ENCODE data around the gene KRTAP9-8. TPM values are rescaled to one million over a fixed set of nuclear protein-coding genes. Genes with fewer than 3 reads are reported as not detected.
"Not testable (repeated sequence)": the region's sequence is repeated elsewhere in the genome, so short reads cannot be mapped to it uniquely, and the experiment has no call there.

Gene KRTAP9-8
- total RNA-seq, 3 donors from 2014 or later (not counting 1 experiment from before 2014, with no cell fraction given), result not detected

DNA sequence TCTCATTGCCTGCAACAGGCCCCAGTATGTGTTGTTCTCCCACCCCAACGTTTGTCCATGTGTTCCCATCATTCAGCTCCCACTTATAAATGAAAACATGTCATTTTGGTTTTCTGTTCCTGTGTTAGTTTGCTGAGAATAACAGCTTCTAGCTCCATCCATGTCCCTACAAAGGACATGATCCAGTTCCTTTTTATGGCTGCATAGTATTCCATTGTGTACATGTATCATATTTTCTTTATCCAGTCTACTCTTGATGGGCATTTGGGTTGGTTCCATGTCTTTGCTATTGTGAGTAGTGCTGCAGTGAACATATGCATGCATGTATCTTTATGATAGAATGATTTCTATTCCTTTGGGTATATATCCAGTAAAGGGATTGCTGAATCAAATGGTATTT is 22.1 kb upstream of the KRTAP9-8 start:
- TF ChIP-seq, protein P1, sequence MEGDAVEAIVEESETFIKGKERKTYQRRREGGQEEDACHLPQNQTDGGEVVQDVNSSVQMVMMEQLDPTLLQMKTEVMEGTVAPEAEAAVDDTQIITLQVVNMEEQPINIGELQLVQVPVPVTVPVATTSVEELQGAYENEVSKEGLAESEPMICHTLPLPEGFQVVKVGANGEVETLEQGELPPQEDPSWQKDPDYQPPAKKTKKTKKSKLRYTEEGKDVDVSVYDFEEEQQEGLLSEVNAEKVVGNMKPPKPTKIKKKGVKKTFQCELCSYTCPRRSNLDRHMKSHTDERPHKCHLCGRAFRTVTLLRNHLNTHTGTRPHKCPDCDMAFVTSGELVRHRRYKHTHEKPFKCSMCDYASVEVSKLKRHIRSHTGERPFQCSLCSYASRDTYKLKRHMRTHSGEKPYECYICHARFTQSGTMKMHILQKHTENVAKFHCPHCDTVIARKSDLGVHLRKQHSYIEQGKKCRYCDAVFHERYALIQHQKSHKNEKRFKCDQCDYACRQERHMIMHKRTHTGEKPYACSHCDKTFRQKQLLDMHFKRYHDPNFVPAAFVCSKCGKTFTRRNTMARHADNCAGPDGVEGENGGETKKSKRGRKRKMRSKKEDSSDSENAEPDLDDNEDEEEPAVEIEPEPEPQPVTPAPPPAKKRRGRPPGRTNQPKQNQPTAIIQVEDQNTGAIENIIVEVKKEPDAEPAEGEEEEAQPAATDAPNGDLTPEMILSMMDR (IDR thresholded peaks at IDR 0.05), result no peak
- Histone ChIP-seq H3K4me1 (ENCODE audit: control insufficient read depth, insufficient read depth, low read length) (no peaks in the 10 kb centered on the region), H3K4me3 (ENCODE audit: low read length) (no peak overlapping the region), H3K27me3 (ENCODE audit: control insufficient read depth, insufficient read depth, low read length) (peaks cover 2% of the 10 kb centered on the region), H3K27ac (ENCODE audit: low read length) (no peak overlapping the region), H3K36me3 (ENCODE audit: control insufficient read depth, insufficient read depth, low read length) (no peaks in the 10 kb centered on the region), H3K9me3 (ENCODE audit: control insufficient read depth, insufficient read depth, low read length) (no peaks in the 10 kb centered on the region)
- DNase-seq (no peak), ATAC-seq (no peak)
- no peaks in the 10 kb centered on the region for H3K4me1 Mint-ChIP-seq
- peaks cover 15 to 31% of the 10 kb centered on the region in 2 donors for H3K27me3 Mint-ChIP-seq (ENCODE audit: low read depth in 2 of 2)
- H3K36me3 Mint-ChIP-seq, result no peaks in the 10 kb centered on the region
- no peak overlapping the region for H3K4me3 Mint-ChIP-seq
- intact Hi-C loops (cut with micrococcal nuclease), result no loop called here
- H3K27ac Mint-ChIP-seq, result no peak overlapping the region
- 80% methylated on average over 1 of the region's 1 CpG for WGBS (ENCODE audit: insufficient coverage)
- H3K9me3 Mint-ChIP-seq, result peaks cover 0 to 2% of the 10 kb centered on the region in 2 donors

DNA sequence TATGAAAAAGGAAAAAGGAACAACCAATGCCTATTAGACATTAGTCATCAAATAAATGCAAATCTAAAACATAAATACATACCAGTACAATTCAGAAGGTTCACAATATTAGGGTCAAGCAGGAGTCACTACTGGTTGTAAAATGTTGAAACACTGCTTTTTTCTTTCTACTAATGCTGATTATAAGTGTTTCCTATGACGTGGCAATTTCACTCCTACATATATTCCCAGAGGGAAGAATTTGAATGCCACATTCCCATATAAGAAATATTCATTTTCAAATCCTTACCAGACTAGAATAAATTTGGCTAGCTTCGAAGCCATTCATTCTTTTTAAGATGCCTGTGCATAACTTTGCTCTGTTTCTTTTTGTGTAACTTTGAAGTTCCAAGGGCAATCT is 14.0 kb upstream of the KRTAP9-8 start:
- intact Hi-C loops (cut with micrococcal nuclease), result loop anchor here (2.0 kb wide), 1 partner anchor 19 kb away; no protein-coding TSS in a partner anchor
- no peaks in the 10 kb centered on the region for H3K4me1 ChIP-seq (ENCODE audit: control insufficient read depth, insufficient read depth, low read length)

DNA sequence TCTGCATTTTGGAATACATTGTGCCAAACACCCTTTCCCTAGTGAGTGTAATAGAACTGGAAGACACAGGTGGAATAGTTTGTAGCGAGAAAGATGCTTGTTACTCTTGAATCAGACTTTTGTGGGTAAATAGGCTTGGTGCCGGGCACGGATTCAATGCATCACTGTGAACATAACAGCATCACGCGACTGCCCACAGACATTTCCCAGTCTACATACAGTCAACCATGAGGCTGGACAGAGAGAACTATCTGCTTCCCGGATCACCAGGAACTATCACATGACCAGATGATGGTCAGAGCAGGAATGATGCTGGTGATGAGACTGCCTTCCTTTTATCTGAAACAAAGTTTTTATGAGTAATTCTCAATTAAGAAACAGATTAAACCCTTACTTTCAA is 11.7 kb upstream of the KRTAP9-8 start:
- ATAC-seq (no peak), DNase-seq (no peak)
- Histone ChIP-seq H3K9me3 (ENCODE audit: control insufficient read depth, insufficient read depth, low read length) (no peaks in the 10 kb centered on the region), H3K36me3 (ENCODE audit: control insufficient read depth, insufficient read depth, low read length) (no peaks in the 10 kb centered on the region), H3K4me3 (ENCODE audit: low read length) (no peak overlapping the region), H3K27me3 (ENCODE audit: control insufficient read depth, insufficient read depth, low read length) (peaks cover 4% of the 10 kb centered on the region), H3K27ac (ENCODE audit: low read length) (no peak overlapping the region), H3K4me1 (ENCODE audit: control insufficient read depth, insufficient read depth, low read length) (no peaks in the 10 kb centered on the region)
- H3K4me1 Mint-ChIP-seq, result peaks cover 0 to 4% of the 10 kb centered on the region in 2 donors
- TF ChIP-seq, protein P1 (IDR thresholded peaks at IDR 0.05), result no peak
- no peaks in the 10 kb centered on the region for H3K36me3 Mint-ChIP-seq
- H3K27me3 Mint-ChIP-seq (ENCODE audit: low read depth in 2 of 2), result peaks cover 12 to 29% of the 10 kb centered on the region in 2 donors
- 95% methylated on average over 6 of the region's 6 CpGs for WGBS (ENCODE audit: insufficient coverage)
- no peak overlapping the region for H3K4me3 Mint-ChIP-seq
- H3K27ac Mint-ChIP-seq, result no peak overlapping the region
- intact Hi-C loops (cut with micrococcal nuclease), result no loop called here
- no peaks in the 10 kb centered on the region for H3K9me3 Mint-ChIP-seq

More for the DNA sequence above, 14.0 kb upstream of the KRTAP9-8 start:
- peaks cover 0 to 2% of the 10 kb centered on the region in 2 donors for H3K9me3 Mint-ChIP-seq
- H3K27ac ChIP-seq (ENCODE audit: low read length), result no peak overlapping the region
- DNase-seq (no peak), ATAC-seq (no peak)
- H3K27me3 Mint-ChIP-seq (ENCODE audit: low read depth in 2 of 2), result peaks cover 17 to 33% of the 10 kb centered on the region in 2 donors
- no peaks in the 10 kb centered on the region for H3K36me3 ChIP-seq (ENCODE audit: control insufficient read depth, insufficient read depth, low read length)
- H3K9me3 ChIP-seq (ENCODE audit: control insufficient read depth, insufficient read depth, low read length), result no peaks in the 10 kb centered on the region
- no peaks in the 10 kb centered on the region for H3K36me3 Mint-ChIP-seq
- 86% methylated on average over 1 of the region's 2 CpGs for WGBS (ENCODE audit: insufficient coverage)
- H3K4me3 Mint-ChIP-seq, result no peak overlapping the region
- TF ChIP-seq, protein P1 (IDR thresholded peaks at IDR 0.05), result no peak
- no peak overlapping the region for H3K4me3 ChIP-seq (ENCODE audit: low read length)
- peaks cover 4% of the 10 kb centered on the region for H3K27me3 ChIP-seq (ENCODE audit: control insufficient read depth, insufficient read depth, low read length)
- no peaks in the 10 kb centered on the region for H3K4me1 Mint-ChIP-seq
- no peak overlapping the region for H3K27ac Mint-ChIP-seq

GRCh38 chr17:41226598-41227095 is 11.2 kb upstream of the KRTAP9-8 start, which contains the start of gene KRTAP9-2:
KRTAP9-2 (plus strand) TSS chr17:41226648; CDS start chr17:41226655, 7 bp downstream.
- H3K4me3 ChIP-seq (ENCODE audit: low read length); H3K9me3 Mint-ChIP-seq; H3K27ac ChIP-seq (ENCODE audit: low read length); H3K36me3 Mint-ChIP-seq; H3K4me1 ChIP-seq (ENCODE audit: control insufficient read depth, insufficient read depth, low read length); H3K27ac Mint-ChIP-seq; DNase-seq; intact Hi-C loops (cut with micrococcal nuclease); ATAC-seq; H3K4me3 Mint-ChIP-seq; H3K27me3 ChIP-seq (ENCODE audit: control insufficient read depth, insufficient read depth, low read length); H3K36me3 ChIP-seq (ENCODE audit: control insufficient read depth, insufficient read depth, low read length); H3K9me3 ChIP-seq (ENCODE audit: control insufficient read depth, insufficient read depth, low read length); H3K4me1 Mint-ChIP-seq: not testable (repeated sequence)
- 84% methylated on average over 2 of the region's 4 CpGs for WGBS (ENCODE audit: insufficient coverage)
- H3K27me3 Mint-ChIP-seq (ENCODE audit: low read depth in 2 of 2), result peaks cover 12 to 23% of the 10 kb centered on the region in 2 donors
